ENCODE results near the gene PSMA2. TPM values are rescaled to one million over a fixed set of nuclear protein-coding genes. Genes with fewer than 3 reads are reported as not detected.
A peak's percentile ranks its signal among the peaks of the same experiment; 100 is the strongest.

PSMA2 gene
- polyA plus RNA-seq, 1 donor, result 117 TPM

DNA sequence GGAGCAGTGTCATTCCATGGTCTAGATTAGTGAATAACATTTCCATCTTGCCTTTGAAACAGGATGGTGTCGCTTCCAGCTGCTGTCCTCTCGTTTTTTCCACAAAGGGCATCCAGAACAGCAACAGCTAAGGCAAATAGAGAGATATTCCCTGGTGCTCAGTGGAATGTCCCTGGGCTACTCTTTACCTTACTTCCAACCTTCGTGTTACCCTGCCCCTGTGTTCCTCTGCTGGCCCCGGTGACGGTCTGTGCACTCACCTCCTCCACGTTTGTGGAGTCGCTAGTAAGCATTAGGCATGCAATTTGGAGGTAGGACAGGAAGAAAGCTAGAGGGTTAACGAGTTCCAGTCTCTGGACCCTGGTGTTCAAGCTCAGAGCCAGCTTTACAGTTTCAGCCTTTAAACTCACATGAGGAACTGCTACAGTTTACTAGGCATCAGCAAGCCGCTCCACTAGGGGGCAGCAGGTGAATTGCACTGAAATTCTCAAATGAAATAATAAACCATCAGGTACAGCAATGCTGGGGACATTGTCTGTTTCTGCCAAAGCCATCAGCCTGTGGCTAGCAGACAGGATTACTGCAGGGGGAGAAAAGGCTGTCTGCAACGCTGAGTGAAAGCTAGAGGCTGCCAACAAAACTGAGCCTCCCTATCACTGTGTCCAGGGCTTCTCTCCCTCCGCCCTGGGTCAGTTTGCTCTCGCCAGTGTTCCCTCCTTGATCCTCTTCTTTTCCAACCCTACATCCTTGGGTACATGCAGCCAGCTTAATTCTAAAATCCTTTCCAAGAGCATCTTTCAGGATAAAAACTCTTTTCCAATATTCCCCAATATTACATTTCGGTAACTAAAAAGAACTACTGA lies 9.2 kb upstream of the PSMA2 start:
- peak; percentile 26 for DNase-seq (ENCODE audit: low read depth)

DNA sequence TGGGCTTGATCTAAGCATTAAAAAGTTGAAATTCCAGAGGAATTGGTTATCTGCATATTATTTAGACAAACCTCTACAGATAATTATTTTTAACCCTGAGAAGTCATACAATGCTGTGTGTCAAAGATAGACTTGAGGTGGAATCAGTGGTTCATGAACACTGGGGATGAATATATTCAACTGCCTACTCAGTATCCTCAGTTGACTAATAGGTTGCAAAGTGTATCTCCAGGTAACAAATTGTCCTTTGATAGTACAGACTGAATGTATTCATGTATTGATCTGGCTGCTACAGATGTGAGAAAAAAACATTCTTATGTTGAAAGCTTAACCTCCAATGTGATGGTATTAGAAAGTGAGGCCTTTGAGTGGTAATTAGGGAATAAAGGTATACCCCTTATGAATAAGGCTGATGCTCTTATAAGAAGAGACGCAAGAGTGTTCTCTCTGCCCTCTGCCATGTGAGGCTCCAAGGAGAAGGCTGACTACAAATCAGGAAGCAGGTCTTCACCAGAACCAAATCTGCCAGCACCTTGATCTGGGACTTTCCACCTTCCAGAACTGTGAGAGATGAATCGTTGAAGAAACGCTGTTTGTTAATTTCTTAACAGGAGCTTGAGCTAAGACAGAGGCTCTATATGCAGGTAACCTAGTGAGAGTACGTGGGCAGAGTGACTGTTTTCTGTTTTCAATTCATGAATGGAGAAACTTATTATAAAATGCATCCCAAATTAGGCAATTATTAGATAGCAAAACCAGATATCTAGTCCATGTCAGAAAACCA lies 7.7 kb upstream of the PSMA2 start:
- DNase-seq (ENCODE audit: low read depth), result no peak

DNA sequence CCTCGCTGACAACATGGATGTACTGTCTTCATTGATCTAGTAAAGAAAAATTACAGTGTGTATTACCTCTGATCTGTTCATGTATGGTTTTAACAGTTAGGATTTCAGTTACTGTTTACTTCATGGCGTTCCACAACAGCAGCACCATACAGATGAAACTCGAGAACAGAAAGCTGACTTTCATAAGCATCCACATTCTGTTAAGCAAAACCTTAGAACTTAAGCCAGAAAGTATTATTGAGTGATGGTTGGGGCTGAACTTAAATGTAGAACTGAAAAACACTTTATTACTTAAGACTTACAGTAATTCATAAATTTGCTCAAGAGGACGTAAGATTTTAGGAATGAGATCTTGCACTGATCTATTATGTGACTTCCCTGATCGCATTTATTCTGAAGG lies 3.9 kb upstream of the PSMA2 start:
- no peak for DNase-seq (ENCODE audit: low read depth)

DNA sequence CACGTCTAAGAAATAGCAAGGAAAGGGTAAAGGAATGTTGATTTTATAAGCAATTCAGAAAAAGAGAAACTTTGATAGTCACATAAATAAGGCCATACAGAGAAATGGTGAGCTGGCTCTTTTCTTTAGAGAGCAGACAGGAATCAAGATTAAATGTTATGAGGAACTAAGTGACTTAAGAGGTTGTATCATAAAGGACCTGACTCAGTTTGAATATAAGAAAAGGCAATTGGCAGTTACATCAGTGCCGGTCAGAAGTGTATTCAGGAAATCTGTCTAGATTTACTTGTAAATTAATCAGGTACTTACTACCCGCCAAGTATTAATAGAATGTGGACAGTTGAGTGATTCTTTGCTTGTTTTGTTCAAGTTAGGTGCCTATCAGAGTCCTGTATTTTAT lies 2.3 kb upstream of the PSMA2 start:
- DNase-seq (ENCODE audit: low read depth), result no peak

DNA sequence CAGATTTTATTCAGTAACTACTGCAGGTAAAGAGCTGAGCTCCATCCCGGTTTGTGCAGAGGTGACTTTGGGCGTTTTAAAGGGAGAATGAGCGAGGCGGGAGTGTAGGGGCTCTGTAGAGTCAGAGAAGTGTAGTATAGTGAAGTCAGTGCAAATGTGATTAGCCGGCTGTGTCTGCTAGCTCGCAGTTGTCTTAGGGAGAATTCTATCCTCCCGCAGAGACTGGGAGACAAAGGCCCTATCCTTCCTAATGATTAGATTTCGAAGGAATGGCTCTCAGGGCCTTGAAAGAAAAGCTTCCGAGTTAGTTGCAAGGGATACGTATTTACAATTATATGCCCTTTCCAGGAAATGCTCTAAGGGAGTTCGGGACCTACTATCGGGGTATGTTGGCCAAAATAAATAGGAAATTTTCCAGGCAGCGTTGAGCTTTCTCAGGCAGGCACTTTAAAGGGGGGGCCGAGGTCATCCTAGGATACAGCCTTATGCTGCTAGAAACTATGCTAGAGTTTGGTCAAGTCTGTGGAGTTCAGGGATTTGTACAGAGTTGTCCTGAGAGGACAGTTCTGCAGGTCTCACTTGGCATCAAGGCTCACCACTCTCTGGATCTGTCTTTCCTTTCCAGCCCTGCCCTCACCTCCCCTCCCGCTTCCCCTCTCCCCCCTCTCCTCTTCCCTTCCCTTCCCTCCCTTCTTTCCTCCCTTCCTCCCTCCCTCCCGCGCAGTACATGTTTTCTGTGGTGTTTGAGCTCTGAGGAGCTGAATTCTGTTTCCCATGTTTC lies 1.0 kb upstream of the PSMA2 start:
- DNase-seq (ENCODE audit: low read depth), result no peak

DNA sequence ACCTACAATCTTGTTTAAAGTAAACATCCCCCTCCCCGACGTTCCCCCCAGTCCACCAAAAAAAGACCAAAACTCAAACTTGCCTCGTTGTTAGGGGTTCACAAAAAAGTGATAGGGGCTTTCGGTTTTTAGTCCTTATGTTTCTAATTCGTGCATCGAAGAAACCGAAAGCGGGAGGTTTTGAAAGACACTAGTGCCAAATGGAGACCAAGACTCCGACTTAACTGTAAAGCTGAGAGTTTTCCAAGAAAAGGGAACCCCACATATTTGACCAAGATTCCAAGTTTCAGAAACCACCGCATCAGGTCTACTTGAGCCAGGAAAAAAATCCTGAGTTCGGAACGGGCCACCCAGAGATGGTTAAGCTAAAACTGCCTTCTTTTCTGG lies 534 bp downstream of the PSMA2 start:
- DNase-seq (ENCODE audit: low read depth), result no peak

DNA sequence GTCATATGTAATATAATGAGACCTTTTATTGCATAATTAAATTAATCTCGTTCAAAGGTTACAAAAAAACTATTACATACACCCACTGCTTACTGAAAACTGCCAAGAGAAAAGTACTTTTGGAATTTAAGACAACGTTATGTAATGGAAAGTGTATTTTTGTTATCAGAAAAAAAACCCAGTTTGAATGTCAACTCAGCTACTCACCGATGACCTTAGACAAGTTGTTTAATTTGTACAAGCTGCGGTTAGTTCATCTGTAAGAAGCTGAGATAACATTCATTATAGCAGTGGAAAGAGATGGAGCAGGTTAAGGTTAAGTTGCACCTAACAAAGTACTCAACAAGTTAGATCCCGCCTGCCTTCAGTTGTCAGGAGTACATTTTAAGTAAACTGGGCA lies 1.1 kb downstream of the PSMA2 start:
- no peak for DNase-seq (ENCODE audit: low read depth)

DNA sequence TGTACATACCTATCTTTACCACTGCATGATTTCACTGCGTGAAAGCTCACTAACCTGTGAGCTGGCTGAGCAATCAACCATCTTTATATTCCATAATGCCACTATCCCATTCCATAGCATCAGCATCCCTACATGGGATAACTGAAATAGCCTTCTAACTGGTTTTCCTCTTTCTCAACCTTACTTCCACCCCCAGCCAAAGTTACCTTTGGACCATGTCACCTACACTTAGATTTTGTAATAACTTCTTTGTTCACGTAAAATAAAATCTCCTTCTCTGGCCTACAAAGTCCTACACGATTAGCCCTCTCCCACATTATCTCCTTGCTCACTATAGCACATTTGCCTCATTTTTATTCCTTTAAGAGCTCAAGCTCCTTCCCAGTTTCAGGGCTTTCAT lies 2.5 kb downstream of the PSMA2 start:
- no peak for DNase-seq (ENCODE audit: low read depth)

DNA sequence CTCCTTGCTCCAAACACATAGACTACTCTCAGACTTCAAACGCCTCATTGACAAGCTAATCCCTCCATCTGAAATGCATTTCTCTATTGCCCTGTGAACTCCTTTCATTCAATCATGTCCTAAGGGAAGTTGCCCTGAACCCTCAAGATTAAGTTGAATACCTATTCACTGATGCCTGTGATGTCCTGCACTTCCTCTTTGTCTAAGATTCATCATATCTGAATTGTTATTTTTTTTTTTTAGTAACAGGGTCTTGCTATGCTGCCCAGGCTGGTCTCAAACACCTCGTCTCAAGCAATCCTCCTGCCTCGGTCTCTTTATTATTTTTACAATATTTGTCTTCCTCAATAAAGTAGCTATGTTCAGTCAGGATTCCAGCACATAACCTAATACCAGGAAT lies 3.2 kb downstream of the PSMA2 start:
- no peak for DNase-seq (ENCODE audit: low read depth)

DNA sequence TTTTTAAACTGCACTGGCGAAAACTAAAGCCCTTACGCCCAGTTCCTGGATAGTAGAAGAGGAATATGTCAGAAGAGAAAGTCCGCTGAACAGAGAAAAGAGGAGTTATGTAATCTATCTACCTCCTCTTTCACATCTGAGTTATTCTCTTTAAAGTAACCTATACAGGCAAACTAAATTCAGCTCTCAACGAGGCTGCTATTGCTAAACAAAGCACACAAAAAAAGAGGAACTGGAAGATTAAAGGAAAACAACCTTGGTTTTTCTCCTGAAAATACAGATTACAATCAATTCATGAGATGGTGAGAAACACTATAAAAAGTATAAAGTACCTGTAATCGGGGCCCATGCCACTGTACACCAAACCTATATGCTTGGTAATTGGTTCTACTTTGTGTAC lies 5.8 kb downstream of the PSMA2 start:
- no peak for DNase-seq (ENCODE audit: low read depth)

DNA sequence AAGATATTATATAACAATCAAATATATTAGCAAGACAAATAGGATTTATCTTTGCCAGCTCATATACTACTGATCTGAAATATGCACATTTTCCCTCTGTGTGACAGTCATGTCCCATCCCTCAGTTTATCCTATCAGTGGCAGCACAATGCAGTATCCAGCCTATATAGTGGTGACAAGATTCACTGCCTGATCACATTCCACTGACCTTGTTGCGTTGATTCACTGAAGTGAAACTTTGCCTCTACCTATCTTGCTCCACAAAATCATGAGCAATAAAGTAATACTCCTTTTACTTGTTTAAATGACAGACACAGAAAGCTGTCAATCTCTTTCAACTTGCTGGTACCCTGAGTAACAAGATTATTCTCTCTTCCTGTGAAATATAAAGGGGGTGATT lies 6.3 kb downstream of the PSMA2 start:
- no peak for DNase-seq (ENCODE audit: low read depth)

DNA sequence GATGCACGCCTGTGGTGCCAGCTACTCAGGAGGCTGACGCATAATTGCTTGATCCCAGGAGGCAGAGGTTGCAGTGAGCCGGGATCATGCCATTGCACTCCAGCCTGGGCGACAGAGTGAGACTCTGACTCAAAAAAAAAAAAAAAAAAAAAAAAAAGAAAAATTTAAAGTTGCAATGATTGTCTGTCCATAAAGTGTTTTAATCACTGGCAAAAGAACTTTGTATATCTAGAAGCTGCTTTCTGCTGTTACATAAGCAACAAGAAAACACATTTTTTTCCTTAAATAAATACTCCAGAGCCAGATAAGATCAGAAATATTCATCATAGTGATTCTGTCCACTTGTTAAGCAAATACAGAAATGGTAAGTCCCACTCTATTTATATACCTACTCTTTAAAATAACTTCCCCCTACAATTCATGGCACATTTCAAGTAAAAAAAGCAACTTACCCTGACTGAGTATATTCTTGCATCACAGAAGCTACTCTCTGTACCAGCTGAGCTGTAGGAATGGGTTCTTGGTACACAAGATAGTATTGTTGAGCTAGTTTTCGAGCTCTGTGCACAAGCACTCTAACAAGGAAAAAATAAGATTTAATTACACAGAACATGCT lies 7.6 kb downstream of the PSMA2 start:
- DNase-seq (ENCODE audit: low read depth), result no peak

DNA sequence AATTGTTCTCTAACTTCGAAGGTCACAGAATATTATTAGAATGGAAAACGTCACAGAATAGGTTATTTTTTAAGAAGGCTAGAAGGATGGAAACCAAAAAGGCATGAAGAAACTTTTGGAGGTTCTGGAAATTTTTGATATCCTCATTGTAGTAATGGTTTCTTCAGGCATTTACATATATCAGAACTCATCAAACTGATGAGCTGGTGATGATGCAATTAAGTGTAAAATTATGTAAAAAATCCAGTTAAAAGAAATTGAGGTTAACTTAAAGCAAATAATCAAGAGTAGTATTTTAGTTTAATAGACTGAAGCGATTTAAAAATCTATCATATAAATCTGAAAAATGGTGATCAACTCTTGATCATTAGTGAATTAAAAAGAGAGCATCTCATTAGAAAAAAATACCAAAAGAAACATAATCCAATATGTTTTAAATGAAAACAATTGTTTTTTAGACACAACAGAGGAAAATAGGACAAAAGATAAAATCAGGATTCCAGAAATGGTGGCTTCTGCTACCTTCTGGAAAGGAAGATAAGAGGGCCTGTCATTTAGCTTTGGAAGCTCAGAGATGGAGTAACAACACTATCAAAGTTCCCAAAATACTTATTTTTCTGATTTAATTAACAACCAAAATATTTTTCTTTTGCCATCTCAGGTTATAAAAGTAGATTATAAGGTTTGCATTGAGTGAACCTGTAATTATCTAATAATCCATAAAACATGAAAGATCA lies 9.8 kb downstream of the PSMA2 start:
- no peak for DNase-seq (ENCODE audit: low read depth)

DNA sequence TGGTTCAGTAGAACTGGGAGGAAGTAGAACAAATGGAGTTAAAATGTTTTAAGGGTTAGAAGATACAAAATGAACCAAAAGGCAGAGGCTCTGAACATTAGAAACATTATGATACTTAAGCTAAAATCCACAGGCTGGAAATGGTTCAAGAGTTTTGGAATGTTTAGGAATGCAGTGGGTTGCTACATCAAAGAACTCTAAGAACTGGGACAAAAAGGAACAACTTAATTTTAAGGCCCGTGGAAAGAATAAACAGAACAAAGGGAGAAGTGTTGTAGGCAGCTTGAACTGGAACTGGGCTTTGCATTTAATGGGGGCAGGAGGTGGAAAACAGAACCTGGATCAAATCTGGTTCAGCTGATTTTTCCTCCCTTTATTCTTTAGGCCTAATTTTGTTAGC lies 16.6 kb downstream of the PSMA2 start:
- DNase-seq (ENCODE audit: low read depth), result no peak

DNA sequence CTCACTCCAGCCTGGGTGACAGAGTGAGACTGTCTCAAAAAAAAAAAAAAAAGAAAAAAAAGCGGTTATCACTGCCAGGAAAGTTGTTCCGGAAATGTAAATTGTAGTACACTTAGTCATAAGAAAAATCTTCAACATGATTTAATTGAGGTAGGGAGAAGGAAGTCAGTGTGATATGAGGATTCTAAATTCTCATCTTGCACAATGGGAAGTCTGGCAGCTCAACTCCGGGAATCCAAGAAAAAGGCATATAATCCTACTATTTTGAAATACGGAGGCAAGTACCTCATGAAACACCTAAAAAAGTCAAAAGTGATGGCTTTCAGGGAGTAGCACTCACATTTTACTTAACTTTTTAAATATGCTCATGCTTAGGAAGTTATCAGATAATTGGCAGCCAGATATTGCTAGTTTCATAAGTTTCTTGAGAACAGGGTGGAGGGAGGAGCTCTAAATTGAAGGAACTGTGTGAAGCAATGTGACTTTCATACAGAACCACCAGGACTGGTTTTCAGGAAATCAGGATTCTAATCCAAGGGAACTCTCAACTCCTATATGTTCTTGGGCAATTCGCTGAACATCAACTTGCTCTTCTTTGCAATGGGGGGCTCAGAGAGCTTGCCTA lies 17.4 kb downstream of the PSMA2 start:
- no peak for DNase-seq (ENCODE audit: low read depth)

DNA sequence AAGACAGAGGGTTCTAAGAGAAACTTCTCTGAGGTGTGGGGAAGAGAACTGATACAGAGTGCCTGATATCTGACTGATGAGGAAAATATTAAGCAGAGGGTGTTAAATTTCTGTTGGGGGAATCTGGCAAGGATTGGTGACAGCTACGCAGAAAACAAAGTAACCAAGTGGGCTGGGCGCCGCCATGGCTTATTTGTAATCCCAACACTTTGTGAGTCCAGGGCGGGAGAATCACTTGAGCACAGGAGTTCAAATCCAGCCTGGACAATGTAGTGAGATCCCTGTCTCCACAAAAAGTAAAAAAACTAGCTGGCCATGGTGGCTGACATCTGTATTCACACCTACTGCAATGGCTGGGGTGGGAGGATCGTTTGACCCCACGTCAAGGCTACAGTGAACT lies 18.0 kb downstream of the PSMA2 start:
- DNase-seq (ENCODE audit: low read depth), result no peak

DNA sequence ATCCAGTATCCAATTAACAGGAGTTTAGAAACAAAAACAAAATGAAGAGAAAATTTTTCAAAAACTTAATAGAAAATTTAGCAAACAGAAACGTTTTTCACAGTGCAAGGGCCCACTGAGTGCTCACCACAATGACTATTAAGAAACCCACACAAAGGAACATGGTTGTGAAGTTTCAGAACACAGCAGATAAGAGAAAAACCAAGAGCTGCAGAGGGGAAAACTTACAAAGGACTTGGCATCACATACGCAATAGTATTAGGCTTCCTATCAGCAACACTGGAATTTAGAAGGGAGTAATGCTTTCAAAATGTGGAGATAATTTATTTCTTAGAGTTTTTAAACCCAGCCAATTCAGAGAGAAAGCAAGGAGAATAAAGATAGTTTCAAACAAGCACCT lies 18.4 kb downstream of the PSMA2 start:
- no peak for DNase-seq (ENCODE audit: low read depth)

DNA sequence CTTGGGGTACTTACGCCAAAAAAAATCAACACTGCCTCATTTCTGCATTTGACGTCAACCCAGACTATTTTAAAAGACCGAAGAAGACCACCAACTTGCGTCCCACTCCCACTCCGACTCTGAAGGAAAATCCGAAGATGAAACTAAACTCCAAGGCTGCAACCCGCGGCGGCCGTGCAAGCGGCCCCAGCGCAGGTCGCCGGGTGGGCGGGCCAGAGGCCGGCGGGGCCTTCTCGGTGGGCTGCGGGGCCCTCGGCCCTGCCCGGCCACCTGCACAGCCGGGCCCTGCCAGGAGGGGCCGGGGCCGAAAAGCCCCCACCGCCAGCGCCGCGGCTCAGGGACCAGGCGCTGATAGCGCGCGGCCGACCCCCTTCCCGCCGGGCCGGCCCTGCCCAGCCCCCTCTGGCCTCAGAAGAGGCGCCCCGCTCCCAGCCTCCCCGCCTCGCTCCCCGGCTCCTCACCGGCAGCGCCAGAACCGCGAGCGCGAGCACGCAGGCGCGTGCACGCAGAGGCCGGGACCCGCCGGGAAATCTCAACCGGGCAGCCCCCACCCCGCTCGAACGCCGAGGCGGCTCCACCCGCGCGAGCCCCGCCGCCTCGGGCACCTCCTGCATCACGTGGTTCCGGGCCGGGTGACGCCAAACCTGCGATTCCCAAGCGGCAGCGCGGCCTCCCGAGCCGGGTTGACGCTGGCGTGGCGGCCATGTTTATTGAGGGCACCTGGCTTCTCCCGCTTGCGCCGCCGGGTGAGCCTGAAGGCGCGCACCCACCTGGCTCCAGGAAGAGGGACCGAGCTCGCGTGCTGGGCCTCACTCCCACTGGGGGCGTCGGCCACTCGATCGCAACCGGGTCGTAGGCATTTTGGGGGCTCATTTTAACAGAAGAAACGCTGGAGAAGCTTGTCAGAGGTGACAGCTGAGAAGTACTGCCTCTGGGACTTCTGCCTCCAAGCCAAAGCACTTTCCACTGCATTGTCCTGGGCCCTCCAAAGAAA lies 20.2 kb downstream of the PSMA2 start, which contains the start of gene C7orf25:
Gene C7orf25, minus strand, starts transcription at position 617 of the 994 bp plus-strand sequence. CDS start 1,170 bp downstream, outside the sequence.
- peak; percentile 69 for DNase-seq (ENCODE audit: low read depth)

DNA sequence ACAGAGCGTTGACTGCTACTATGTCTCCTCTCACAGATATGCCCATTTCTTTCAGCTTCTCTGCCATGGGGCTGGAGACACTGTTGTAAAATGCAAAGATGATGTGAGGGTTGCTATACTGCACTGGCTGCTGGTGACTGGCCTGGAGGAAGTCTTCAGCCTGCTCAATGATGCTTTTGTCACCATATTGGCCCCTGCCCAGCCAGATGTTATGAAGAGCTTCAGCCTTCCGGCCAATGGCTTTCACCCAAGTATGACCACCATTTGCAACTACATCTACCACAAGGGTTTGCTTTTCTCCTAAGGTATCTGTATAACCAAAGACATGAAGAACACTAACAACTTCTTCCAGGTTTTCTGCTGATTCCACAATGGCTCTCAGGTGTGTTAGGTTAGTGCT lies 21.7 kb downstream of the PSMA2 start:
- no peak for DNase-seq (ENCODE audit: low read depth)
